Vagina (tissue), 2 donors: ENCODE results near the gene CAPN3. TPM values are rescaled to one million over a fixed set of nuclear protein-coding genes. Genes with fewer than 3 reads are reported as not detected.

ENCODE experiments used
- DNase-seq, 2 donors: peaks; one replicate each; pipeline ENCODE4 v3.0.0-alpha.2; 2017; ENCODE audit errors: extremely low spot score in 2 of 2
- H3K27ac ChIP-seq: fragments of 200-600 bp; sonication (generic); one replicate; pipeline ENCODE4 v1.5.1; 2019
- H3K27me3 ChIP-seq: fragments of 200-600 bp; sonication (generic); one replicate; pipeline ENCODE4 v1.5.1; 2019
- H3K36me3 ChIP-seq, 2 donors: fragments of 200-600 bp; sonication (generic); one replicate each; pipeline ENCODE4 v1.5.1; 2017 to 2019
- H3K4me1 ChIP-seq: fragments of 200-600 bp; sonication (generic); one replicate; pipeline ENCODE4 v1.5.1; 2019
- H3K4me3 ChIP-seq, 2 donors: fragments of 200-600 bp; sonication (generic); 1 replicate in 1 of 2; 2 replicates in 1 of 2; pipeline ENCODE4 v1.5.1; 2016 to 2019
- H3K9me3 ChIP-seq: fragments of 200-600 bp; sonication (generic); one replicate; pipeline ENCODE4 v1.5.1; 2019
- CTCF ChIP-seq, 3 experiments: fragments of 450-650 bp in 2 of 3; fragments of 200-600 bp in 1 of 3; sonication (generic) in 1 of 3; IDR thresholded peaks; one replicate each; pipeline ENCODE4 v1.5.1; 2017 to 2019; ENCODE audit warnings: antibody characterized with exemption in 3 of 3, mild to moderate bottlenecking in 2 of 3, moderate library complexity in 2 of 3
- POLR2A ChIP-seq, 2 donors: fragments of 450-650 bp; IDR thresholded peaks; one replicate each; pipeline ENCODE4 v1.6.1; 2017; ENCODE audit warnings: antibody characterized with exemption in 2 of 2, mild to moderate bottlenecking in 2 of 2, moderate library complexity in 2 of 2
- POLR2AphosphoS5 ChIP-seq, 2 donors: sonication (generic); formaldehyde crosslinking; IDR thresholded peaks; one replicate each; pipeline ENCODE4 v1.9.0; 2017; ENCODE audit warnings: antibody characterized with exemption in 2 of 2, mild to moderate bottlenecking in 2 of 2, low read depth in 1 of 2; ENCODE audit not compliant: insufficient read depth in 1 of 2
- intact Hi-C: fragments of 100-400 bp; cut with DNase I; formaldehyde crosslinking; loops from one replicate; pipeline ENCODE4 v1.15.1; 2023
- total RNA-seq: library from RNA; depleted of rRNA; stranded (reverse); fragments of >200 nt; gene quantifications from one replicate; pipeline ENCODE4 v1.2.3, GENCODE V29; 2016

Gene CAPN3
- total RNA-seq, 1 donor from 2014 or later = 18.4 TPM

GRCh38 chr15:42358141-42358540 is 1.2 kb upstream of the CAPN3 start:
- TF ChIP-seq POLR2A (IDR thresholded peaks at IDR 0.05) (no peak), POLR2AphosphoS5 (IDR thresholded peaks at IDR 0.05; ENCODE audit: insufficient read depth in 1 of 2, low read depth in 1 of 2) (no peak), CTCF (IDR thresholded peaks at IDR 0.05) (no peak)

DNA sequence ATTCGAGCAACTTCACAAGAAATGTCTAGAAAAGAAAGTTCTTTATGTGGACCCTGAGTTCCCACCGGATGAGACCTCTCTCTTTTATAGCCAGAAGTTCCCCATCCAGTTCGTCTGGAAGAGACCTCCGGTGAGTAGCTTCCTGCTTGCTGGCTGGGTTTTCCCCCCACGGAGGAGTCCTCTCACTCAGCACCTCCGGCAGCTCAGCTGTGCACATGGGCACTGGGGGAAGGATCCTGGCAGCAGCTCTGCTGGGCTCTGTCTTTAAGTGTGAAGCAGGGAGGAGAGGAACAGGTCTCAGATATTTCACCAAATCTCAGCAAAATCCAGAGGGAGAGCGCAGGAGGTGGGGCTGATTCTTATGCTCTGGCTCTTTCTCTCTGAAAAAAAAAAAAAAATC is 684 bp downstream of the CAPN3 start:
- TF ChIP-seq POLR2A (IDR thresholded peaks at IDR 0.05) (no peak), CTCF (IDR thresholded peaks at IDR 0.05) (no peak)
- no peaks in the 10 kb centered on the region for H3K36me3 ChIP-seq

More at GRCh38 chr15:42358141-42358540, 1.2 kb upstream of the CAPN3 start:
- intact Hi-C loops = no loop called here
- DNase-seq = no peak
- H3K36me3 ChIP-seq = peaks cover 0 to 9% of the 10 kb centered on the region in 2 donors
- no peaks in the 10 kb centered on the region for H3K27me3 ChIP-seq
- no peak overlapping the region for H3K27ac ChIP-seq
- no peaks in the 10 kb centered on the region for H3K9me3 ChIP-seq
- H3K4me3 ChIP-seq = no peak overlapping the region
- no peaks in the 10 kb centered on the region for H3K4me1 ChIP-seq

GRCh38 chr15:42360535-42361112 is 1.3 kb downstream of the CAPN3 start:
- Histone ChIP-seq H3K4me3 (no peak overlapping the region), H3K36me3 (no peaks in the 10 kb centered on the region), H3K9me3 (no peaks in the 10 kb centered on the region), H3K27ac (no peak overlapping the region), H3K4me1 (no peaks in the 10 kb centered on the region), H3K27me3 (no peaks in the 10 kb centered on the region)
- intact Hi-C loops = no loop called here
- no peak for TF ChIP-seq CTCF (IDR thresholded peaks at IDR 0.05)
- no peak for TF ChIP-seq POLR2A (IDR thresholded peaks at IDR 0.05)
- no peak for TF ChIP-seq POLR2AphosphoS5 (IDR thresholded peaks at IDR 0.05; ENCODE audit: insufficient read depth in 1 of 2, low read depth in 1 of 2)
- DNase-seq = no peak

More for the DNA sequence above, 684 bp downstream of the CAPN3 start:
- no peaks in the 10 kb centered on the region for H3K4me1 ChIP-seq
- DNase-seq = no peak
- no peak overlapping the region for H3K4me3 ChIP-seq
- H3K27me3 ChIP-seq = no peaks in the 10 kb centered on the region
- H3K9me3 ChIP-seq = no peaks in the 10 kb centered on the region
- no peak overlapping the region for H3K27ac ChIP-seq
- intact Hi-C loops = no loop called here

DNA sequence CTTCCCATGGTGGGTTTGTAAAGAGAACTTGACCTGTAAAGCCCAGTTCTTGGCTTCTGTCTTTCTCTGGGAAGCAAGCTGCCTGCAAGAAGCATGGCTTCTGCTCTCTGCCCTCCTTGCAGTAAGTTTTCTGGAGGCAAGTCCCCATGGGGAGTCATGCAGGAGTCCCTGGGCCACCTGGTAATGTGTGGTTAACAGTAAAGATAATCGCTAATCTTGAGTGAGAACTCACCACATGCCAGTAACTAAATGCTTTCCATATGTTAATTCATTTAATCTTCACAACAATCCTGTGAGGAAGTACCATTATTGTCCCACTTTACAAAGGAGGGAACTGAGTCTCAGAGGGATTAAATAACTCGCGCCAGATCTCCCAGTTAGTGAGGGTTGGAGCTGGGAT is 4.2 kb downstream of the CAPN3 start:
- TF ChIP-seq POLR2AphosphoS5 (IDR thresholded peaks at IDR 0.05; ENCODE audit: insufficient read depth in 1 of 2, low read depth in 1 of 2) = no peak
- TF ChIP-seq POLR2A (IDR thresholded peaks at IDR 0.05) = no peak
- TF ChIP-seq CTCF (IDR thresholded peaks at IDR 0.05) = no peak
- H3K9me3 ChIP-seq = no peaks in the 10 kb centered on the region
- no peak overlapping the region for H3K27ac ChIP-seq
- no peaks in the 10 kb centered on the region for H3K4me1 ChIP-seq
- no peaks in the 10 kb centered on the region for H3K27me3 ChIP-seq
- no peak overlapping the region for H3K4me3 ChIP-seq
- intact Hi-C loops = no loop called here
- H3K36me3 ChIP-seq = no peaks in the 10 kb centered on the region
- DNase-seq = no peak

DNA sequence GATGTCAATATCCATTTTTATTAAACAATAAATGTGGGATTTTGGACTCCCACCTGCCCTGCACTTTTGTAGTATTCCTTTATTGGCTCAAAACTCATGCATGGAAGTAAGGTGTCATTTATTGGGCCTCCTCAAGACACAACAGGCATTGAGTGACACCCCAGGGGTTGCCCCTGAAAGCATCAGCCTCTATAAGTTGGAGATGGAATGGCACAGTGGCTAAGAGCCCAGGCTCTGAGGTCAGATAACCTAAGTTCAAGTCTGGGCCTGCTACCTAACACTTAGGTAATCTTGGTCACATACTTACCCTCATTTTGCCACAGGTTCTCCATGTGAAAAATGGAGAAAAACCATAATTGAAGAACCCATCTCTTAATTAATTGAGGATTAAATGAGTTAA is 4.6 kb downstream of the CAPN3 start:
- no peaks in the 10 kb centered on the region for H3K36me3 ChIP-seq
- no peaks in the 10 kb centered on the region for H3K4me1 ChIP-seq
- H3K4me3 ChIP-seq = no peak overlapping the region
- no peaks in the 10 kb centered on the region for H3K9me3 ChIP-seq
- no peak overlapping the region for H3K27ac ChIP-seq
- TF ChIP-seq CTCF (IDR thresholded peaks at IDR 0.05) (no peak), POLR2A (IDR thresholded peaks at IDR 0.05) (no peak), POLR2AphosphoS5 (IDR thresholded peaks at IDR 0.05; ENCODE audit: insufficient read depth in 1 of 2, low read depth in 1 of 2) (no peak)
- no peak for DNase-seq
- intact Hi-C loops = no loop called here
- H3K27me3 ChIP-seq = no peaks in the 10 kb centered on the region
